H9 (cell line): ENCODE measurements around the gene ADGRG2. TPM values are rescaled to one million over a fixed set of nuclear protein-coding genes. Genes with fewer than 3 reads are reported as not detected.

Experiments used
- DNase-seq: peaks from one replicate; pipeline ENCODE4 v3.0.0-alpha.2; 2017
- H2AFZ ChIP-seq: one replicate; pipeline ENCODE4 v1.6.1; 2013; ENCODE audit warnings: mild to moderate bottlenecking, low read length, control low read depth, moderate library complexity
- H2AK5ac ChIP-seq: 2 replicates; pipeline ENCODE4 v1.6.1; 2013; ENCODE audit warnings: low read length, control low read depth, mixed read lengths; ENCODE audit not compliant: insufficient read length
- H2BK120ac ChIP-seq: one replicate; pipeline ENCODE4 v1.6.1; 2013; ENCODE audit warnings: low read depth, mild to moderate bottlenecking, low read length, control low read depth, inconsistent platforms; ENCODE audit not compliant: poor library complexity, severe bottlenecking
- H2BK12ac ChIP-seq: 2 replicates; pipeline ENCODE4 v1.6.1; 2013; ENCODE audit warnings: low read length, control low read depth, mixed read lengths, low read depth; ENCODE audit not compliant: insufficient read length
- H2BK15ac ChIP-seq: 2 replicates; pipeline ENCODE4 v1.6.1; 2013; ENCODE audit warnings: low read depth, low read length, control low read depth
- H2BK20ac ChIP-seq: one replicate; pipeline ENCODE4 v1.6.1; 2013; ENCODE audit warnings: low read depth, mild to moderate bottlenecking, low read length, control low read depth, inconsistent platforms; ENCODE audit not compliant: poor library complexity, severe bottlenecking
- H2BK5ac ChIP-seq: 2 replicates; pipeline ENCODE4 v1.6.1; 2013; ENCODE audit warnings: low read length, control low read depth, mixed read lengths; ENCODE audit not compliant: insufficient read length
- H3K14ac ChIP-seq: 2 replicates; pipeline ENCODE4 v1.6.1; 2013; ENCODE audit warnings: low read length, control low read depth; ENCODE audit not compliant: insufficient read depth
- H3K18ac ChIP-seq: 2 replicates; pipeline ENCODE4 v1.6.1; 2013; ENCODE audit warnings: low read depth, mild to moderate bottlenecking, mixed read lengths, low read length, control low read depth; ENCODE audit not compliant: insufficient read length
- H3K23ac ChIP-seq: 2 replicates; pipeline ENCODE4 v1.6.1; 2013; ENCODE audit warnings: low read length, control low read depth, mixed read lengths, low read depth; ENCODE audit not compliant: insufficient read length
- H3K23me2 ChIP-seq: 2 replicates; pipeline ENCODE4 v1.6.1; 2013; ENCODE audit warnings: low read depth, mild to moderate bottlenecking, mixed read lengths, low read length, control low read depth; ENCODE audit not compliant: insufficient read length, poor library complexity, severe bottlenecking
- H3K27ac ChIP-seq: 2 replicates; pipeline ENCODE4 v1.5.1; 2013; ENCODE audit warnings: low read length, control low read depth, mixed read lengths, low read depth; ENCODE audit not compliant: insufficient read length
- H3K27me3 ChIP-seq: 2 replicates; pipeline ENCODE4 v1.6.1; 2013; ENCODE audit warnings: low read length, control low read depth, inconsistent platforms; ENCODE audit not compliant: insufficient read depth
- H3K4ac ChIP-seq: 2 replicates; pipeline ENCODE4 v1.6.1; 2013; ENCODE audit warnings: low read depth, mild to moderate bottlenecking, control low read depth, inconsistent platforms, low read length, moderate library complexity
- H3K4me1 ChIP-seq: 2 replicates; pipeline ENCODE4 v1.6.1; 2013; ENCODE audit warnings: low read length, control low read depth, inconsistent platforms; ENCODE audit not compliant: insufficient read depth
- H3K4me2 ChIP-seq: 2 replicates; pipeline ENCODE4 v1.6.1; 2013; ENCODE audit warnings: low read length, control low read depth, mixed read lengths; ENCODE audit not compliant: insufficient read length, insufficient read depth
- H3K56ac ChIP-seq: 2 replicates; pipeline ENCODE4 v1.6.1; 2013; ENCODE audit warnings: low read depth, mild to moderate bottlenecking, mixed read lengths, low read length, control low read depth; ENCODE audit not compliant: insufficient read length
- H3K79me1 ChIP-seq: 2 replicates; pipeline ENCODE4 v1.6.1; 2013; ENCODE audit warnings: low read depth, mild to moderate bottlenecking, moderate library complexity, low read length, control low read depth, inconsistent platforms; ENCODE audit not compliant: insufficient read depth, poor library complexity, severe bottlenecking
- H3K79me2 ChIP-seq: 2 replicates; pipeline ENCODE4 v1.6.1; 2013; ENCODE audit warnings: low read length, control low read depth, inconsistent platforms; ENCODE audit not compliant: insufficient read depth
- H3K9ac ChIP-seq: 2 replicates; pipeline ENCODE4 v1.6.1; 2013; ENCODE audit warnings: low read length, control low read depth, mixed read lengths; ENCODE audit not compliant: insufficient read length; ENCODE audit errors: extremely low read depth
- H3K9me3 ChIP-seq: one replicate; pipeline ENCODE4 v1.6.1; 2013; ENCODE audit warnings: low read depth, low read length, inconsistent platforms; ENCODE audit not compliant: control insufficient read depth
- H3T11ph ChIP-seq: one replicate; pipeline ENCODE4 v1.6.1; 2013; ENCODE audit warnings: mild to moderate bottlenecking, low read length, control low read depth, inconsistent platforms
- H4K20me1 ChIP-seq: one replicate; pipeline ENCODE4 v1.6.1; 2013; ENCODE audit not compliant: control insufficient read depth, insufficient read length, insufficient read depth
- H4K5ac ChIP-seq: 2 replicates; pipeline ENCODE4 v1.6.1; 2013; ENCODE audit warnings: low read depth, mild to moderate bottlenecking, mixed read lengths, low read length, control low read depth; ENCODE audit not compliant: insufficient read length
- H4K8ac ChIP-seq: replicated peaks from 2 replicates; pipeline ENCODE4 v1.6.1; 2013; ENCODE audit warnings: low read length, control low read depth, mixed read lengths, low read depth; ENCODE audit not compliant: insufficient read length
- H4K91ac ChIP-seq: 2 replicates; pipeline ENCODE4 v1.6.1; 2013; ENCODE audit warnings: low read depth, mild to moderate bottlenecking, moderate library complexity, mixed read lengths, low read length, control low read depth; ENCODE audit not compliant: insufficient read length
- H3K27ac Mint-ChIP-seq, 3 experiments: 2 replicates in 2 of 3; 3 replicates in 1 of 3; pipeline ENCODE4 v1.8.0; 2020 to 2021; ENCODE audit warnings: mixed read lengths in 3 of 3, mild to moderate bottlenecking in 1 of 3, moderate library complexity in 1 of 3
- H3K27me3 Mint-ChIP-seq: 2 replicates; pipeline ENCODE4 v1.8.0; 2021; ENCODE audit warnings: low read depth, mild to moderate bottlenecking, moderate library complexity, mixed read lengths
- H3K36me3 Mint-ChIP-seq, 3 experiments: 2 replicates in 2 of 3; 3 replicates in 1 of 3; pipeline ENCODE4 v1.8.0; 2020 to 2021; ENCODE audit warnings: low read depth in 3 of 3, mixed read lengths in 3 of 3; ENCODE audit not compliant: insufficient read depth in 1 of 3
- H3K4me1 Mint-ChIP-seq, 2 experiments: 2 replicates each; pipeline ENCODE4 v1.8.0; 2020; ENCODE audit warnings: mixed read lengths in 2 of 2
- H3K4me3 Mint-ChIP-seq, 2 experiments: 2 replicates in 1 of 2; 3 replicates in 1 of 2; pipeline ENCODE4 v1.8.0; 2020 to 2021; ENCODE audit warnings: mild to moderate bottlenecking in 2 of 2, mixed read lengths in 2 of 2, moderate library complexity in 1 of 2
- H3K9me3 Mint-ChIP-seq, 2 experiments: 2 replicates in 1 of 2; 3 replicates in 1 of 2; pipeline ENCODE4 v1.8.0; 2020; ENCODE audit warnings: mild to moderate bottlenecking in 2 of 2, mixed read lengths in 2 of 2, moderate library complexity in 1 of 2
- WGBS: extraction: QIAGEN DNeasy Blood & Tissue Kit; methylation state at CpG from one replicate; pipeline ENCODE4 v1.1.7; 2013; ENCODE audit warnings: missing lambda C conversion rate, low lambda C conversion rate, mixed read lengths; ENCODE audit not compliant: insufficient read length; ENCODE audit errors: extremely low coverage; 5-methylcytosine and 5-hydroxymethylcytosine counted together
- total RNA-seq: library from RNA; stranded (reverse); gene quantifications from 2 replicates; pipeline ENCODE4 v1.2.1, GENCODE V29; 2021
- TF ChIP-seq, protein P1 (sequence below): fragments of 200-600 bp; sonication (generic); conservative IDR thresholded peaks from 3 replicates; pipeline ENCODE4 v1.8.0; 2021; ENCODE audit warnings: antibody characterized with exemption, mild to moderate bottlenecking

ADGRG2 gene
- total RNA-seq, 1 experiment from 2014 or later, result 6.8 TPM

DNA sequence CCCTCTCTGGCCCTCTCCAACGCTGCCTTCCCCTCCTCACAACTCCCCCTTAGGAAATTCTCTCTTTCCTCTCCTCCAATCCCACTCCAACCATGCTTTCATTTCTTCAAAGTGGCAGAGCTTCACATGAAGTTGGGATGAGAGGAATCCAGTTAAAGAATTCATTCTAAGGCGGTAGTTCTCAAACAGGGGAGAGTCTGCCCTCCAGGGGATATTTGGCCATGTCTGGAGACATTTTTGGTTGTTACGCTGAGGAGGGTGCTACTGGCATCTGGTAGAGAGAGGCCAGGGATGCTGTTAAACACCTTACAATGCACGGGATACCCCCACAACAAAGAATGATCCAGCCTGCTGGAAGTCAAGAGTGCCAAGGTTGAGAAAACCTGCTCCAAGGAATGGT lies 97.9 kb downstream of the ADGRG2 start:
- no peak overlapping the region for H4K91ac ChIP-seq
- H3K23me2 ChIP-seq, result no peaks in the 10 kb centered on the region
- Mint-ChIP-seq H3K27me3 (no peaks in the 10 kb centered on the region), H3K4me1 (no peaks in the 10 kb centered on the region), H3K36me3 (peaks cover 5 to 10% (median 8%) of the 10 kb centered on the region in 3 experiments; a peak in 5 of 7 replicates), H3K4me3 (no peak overlapping the region; a peak in 1 of 5 replicates), H3K27ac (no peak overlapping the region), H3K9me3 (peaks cover 56 to 61% of the 10 kb centered on the region in 2 experiments)
- H3K9me3 ChIP-seq, result peaks cover 7% of the 10 kb centered on the region
- no peak overlapping the region for H3K27ac ChIP-seq
- H2BK20ac ChIP-seq, result no peak overlapping the region
- H2BK120ac ChIP-seq, result no peak overlapping the region
- no peak overlapping the region for H3K23ac ChIP-seq
- no peaks in the 10 kb centered on the region for H4K20me1 ChIP-seq
- TF ChIP-seq, protein P1, sequence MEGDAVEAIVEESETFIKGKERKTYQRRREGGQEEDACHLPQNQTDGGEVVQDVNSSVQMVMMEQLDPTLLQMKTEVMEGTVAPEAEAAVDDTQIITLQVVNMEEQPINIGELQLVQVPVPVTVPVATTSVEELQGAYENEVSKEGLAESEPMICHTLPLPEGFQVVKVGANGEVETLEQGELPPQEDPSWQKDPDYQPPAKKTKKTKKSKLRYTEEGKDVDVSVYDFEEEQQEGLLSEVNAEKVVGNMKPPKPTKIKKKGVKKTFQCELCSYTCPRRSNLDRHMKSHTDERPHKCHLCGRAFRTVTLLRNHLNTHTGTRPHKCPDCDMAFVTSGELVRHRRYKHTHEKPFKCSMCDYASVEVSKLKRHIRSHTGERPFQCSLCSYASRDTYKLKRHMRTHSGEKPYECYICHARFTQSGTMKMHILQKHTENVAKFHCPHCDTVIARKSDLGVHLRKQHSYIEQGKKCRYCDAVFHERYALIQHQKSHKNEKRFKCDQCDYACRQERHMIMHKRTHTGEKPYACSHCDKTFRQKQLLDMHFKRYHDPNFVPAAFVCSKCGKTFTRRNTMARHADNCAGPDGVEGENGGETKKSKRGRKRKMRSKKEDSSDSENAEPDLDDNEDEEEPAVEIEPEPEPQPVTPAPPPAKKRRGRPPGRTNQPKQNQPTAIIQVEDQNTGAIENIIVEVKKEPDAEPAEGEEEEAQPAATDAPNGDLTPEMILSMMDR, result no peak
- no peaks in the 10 kb centered on the region for H3K79me1 ChIP-seq
- H2AFZ ChIP-seq, result no peak overlapping the region
- no peak overlapping the region for H3K9ac ChIP-seq
- DNase-seq, result no peak
- H4K5ac ChIP-seq, result no peak overlapping the region
- H3K4me2 ChIP-seq, result no peak overlapping the region
- H3K27me3 ChIP-seq, result no peaks in the 10 kb centered on the region
- no peaks in the 10 kb centered on the region for H3K4me1 ChIP-seq
- no CpG with 5 or more reads among the region's 4 CpGs for WGBS
- no peak overlapping the region for H4K8ac ChIP-seq
- no peak overlapping the region for H3K14ac ChIP-seq
- no peaks in the 10 kb centered on the region for H3K79me2 ChIP-seq
- no peak overlapping the region for H2AK5ac ChIP-seq
- no peak overlapping the region for H3K4ac ChIP-seq
- no peak overlapping the region for H3T11ph ChIP-seq
- no peak overlapping the region for H2BK5ac ChIP-seq
- H2BK12ac ChIP-seq, result no peak overlapping the region
- no peak overlapping the region for H3K56ac ChIP-seq
- H3K18ac ChIP-seq, result no peak overlapping the region
- no peak overlapping the region for H2BK15ac ChIP-seq
